Jurkat, Clone E6-1 (cell line): ENCODE results near the gene GADD45B.
"Not testable (repeated sequence)": the region's sequence is repeated elsewhere in the genome, so short reads cannot be mapped to it uniquely, and the experiment has no call there.

Experiments used
- DNase-seq: peaks from one replicate; pipeline ENCODE4 v3.0.0-alpha.2; 2011; ENCODE audit warnings: low read depth, low spot score
- H3K4me3 ChIP-seq: 2 replicates; pipeline ENCODE4 v1.5.1; 2011; ENCODE audit warnings: mild to moderate bottlenecking, low read length, control low read depth, moderate library complexity

GADD45B gene

DNA sequence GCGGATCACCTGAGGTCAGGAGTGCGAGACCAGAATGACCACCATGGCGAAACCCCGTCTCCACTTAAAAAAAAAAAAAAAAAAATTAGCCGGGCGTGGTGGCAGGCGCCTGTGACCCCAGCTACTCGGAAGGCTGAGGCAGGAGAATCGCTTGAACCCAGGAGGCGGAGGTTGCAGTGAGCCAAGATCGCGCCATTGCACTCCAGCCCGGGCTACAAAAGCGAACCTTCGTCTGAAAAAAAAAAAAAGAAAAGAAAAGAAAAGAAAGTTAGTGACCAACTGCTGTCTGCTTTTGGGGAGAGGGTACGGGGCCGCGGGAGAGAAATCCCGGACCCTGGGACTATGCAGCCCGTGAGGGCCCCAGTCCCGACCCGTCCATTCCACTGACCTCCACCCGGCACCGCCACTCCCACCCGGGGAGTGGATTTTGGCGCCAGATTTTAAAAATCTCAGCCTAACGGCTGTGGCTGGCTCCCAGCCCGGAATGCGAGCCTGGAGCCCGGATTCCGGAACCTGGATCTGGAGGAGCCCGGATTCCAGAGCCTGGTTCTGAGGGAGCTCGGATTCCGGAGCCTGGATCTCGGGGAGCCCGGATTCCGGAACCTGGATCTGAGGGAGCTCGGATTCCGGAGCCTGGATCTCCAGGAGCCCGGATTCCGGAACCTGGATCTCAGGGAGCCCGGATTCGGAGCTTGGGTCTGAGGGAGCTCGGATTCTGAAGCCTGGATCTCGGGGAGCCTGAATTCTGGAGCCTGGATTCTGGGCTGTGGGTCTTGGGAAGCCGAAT is 13.1 kb upstream of the GADD45B start:
- no peak overlapping the region for H3K4me3 ChIP-seq
- DNase-seq, result no peak

DNA sequence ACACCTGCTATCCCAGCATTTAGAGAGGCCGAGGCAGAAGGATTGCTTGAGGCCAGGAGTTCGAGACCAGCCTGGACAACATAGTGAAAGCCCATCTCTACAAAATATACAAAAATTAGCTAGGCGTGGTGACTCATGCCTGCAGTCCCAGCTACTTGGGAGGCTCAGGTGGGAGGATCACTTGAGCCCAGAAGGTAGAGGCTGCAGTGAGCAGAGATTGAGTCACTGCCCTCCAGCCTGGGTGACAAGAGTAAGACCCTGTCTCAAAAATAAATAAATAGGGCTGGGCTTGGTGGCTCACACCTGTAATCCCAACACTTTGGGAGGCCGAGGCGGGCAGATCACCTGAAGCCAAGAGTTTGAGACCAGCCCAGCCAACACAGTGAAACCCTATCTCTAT is 12.2 kb upstream of the GADD45B start:
- not testable (repeated sequence) for H3K4me3 ChIP-seq, DNase-seq

DNA sequence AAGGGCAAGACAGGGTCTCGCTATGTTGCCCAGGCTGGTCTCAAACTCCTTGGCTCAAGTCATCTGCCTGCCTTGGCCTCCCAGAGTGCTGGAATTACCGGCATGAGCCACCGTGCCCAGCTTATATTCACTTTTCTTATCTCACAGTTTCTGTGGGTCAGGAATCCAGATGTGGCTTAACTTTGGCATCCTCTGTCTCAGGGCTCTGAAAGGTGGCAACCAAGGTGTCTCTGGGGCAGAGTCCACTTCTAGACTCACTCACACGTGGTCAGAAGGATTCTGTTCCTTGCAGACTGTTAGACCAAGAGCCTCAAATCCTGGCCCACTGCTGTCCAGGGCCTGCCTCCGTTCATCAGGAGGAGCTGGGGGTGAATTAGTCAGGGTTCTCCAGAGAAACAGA is 11.5 kb upstream of the GADD45B start:
- H3K4me3 ChIP-seq, result no peak overlapping the region
- no peak for DNase-seq

DNA sequence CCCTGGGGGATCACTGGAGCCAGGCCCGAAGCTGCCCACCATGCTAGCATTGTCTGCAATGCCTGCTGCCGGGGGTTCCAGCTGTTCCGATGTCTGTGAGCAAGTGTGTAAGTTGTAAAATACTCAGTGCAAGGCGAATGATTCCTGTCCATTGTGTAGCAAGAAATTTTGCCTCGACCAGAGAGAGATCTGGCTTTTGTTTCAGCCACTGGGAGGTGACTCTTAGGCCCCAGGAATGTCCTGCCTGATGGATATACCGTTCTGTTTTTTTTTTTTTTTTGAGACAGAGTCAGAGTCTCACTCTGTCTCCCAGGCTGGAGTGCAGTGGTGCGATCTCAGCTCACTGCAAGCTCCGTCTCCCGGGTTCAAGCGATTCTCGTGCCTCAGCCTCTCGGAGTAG is 7.3 kb upstream of the GADD45B start:
- no peak overlapping the region for H3K4me3 ChIP-seq
- DNase-seq, result no peak

DNA sequence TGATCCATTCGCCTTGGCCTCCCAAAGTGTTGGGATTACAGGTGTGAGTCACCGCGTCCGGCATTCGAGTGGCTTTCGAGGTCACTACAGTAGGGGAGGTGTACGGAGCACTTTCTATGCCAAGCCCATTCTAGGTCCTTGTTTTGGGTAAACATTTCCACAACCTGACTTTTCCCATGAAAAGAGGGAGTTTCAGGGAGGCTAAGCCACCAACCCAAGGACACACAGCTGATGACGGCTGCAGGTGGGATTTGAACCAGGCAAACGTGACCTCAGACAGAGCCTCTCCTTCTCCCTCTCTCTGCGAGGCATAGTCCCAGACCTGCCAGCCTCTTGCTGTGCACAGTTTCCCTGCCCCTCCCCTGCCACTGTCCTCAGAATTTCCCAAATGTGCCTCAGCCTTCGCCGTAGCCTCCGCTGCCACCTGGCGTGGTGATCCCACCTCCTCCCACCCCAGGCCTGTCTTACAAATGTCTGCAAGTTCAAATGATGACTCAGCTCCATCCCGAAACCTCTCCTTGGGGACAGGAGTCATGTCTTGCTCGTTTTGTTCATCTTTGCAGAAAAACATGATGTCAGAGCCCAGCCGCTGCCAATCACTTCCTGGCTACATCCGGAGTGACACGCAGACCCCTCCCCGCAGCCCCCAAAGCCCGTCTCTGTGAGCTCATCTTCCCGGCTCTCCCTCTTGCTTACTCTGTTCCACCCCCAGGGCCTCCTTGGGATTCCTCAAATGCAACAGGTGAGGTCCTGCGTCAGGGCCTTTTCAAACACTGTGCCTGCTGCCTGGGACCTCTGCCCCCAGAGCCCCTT is 6.6 kb upstream of the GADD45B start:
- H3K4me3 ChIP-seq, result no peak overlapping the region
- DNase-seq, result no peak

DNA sequence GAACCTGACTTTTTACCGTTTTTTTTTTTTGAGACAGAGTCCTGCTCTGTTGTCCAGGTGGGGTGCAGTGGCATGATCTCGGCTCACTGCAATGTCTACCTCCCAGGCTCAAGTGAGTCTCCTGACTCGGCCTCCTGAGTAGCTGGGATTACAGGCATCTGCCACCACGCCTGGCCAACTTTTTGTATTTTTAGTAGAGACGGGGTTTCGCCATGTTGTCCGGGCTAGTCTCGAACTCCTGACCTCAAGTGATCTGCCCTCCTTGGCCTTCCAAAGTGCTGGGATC is 6.1 kb upstream of the GADD45B start:
- not testable (repeated sequence) for H3K4me3 ChIP-seq

DNA sequence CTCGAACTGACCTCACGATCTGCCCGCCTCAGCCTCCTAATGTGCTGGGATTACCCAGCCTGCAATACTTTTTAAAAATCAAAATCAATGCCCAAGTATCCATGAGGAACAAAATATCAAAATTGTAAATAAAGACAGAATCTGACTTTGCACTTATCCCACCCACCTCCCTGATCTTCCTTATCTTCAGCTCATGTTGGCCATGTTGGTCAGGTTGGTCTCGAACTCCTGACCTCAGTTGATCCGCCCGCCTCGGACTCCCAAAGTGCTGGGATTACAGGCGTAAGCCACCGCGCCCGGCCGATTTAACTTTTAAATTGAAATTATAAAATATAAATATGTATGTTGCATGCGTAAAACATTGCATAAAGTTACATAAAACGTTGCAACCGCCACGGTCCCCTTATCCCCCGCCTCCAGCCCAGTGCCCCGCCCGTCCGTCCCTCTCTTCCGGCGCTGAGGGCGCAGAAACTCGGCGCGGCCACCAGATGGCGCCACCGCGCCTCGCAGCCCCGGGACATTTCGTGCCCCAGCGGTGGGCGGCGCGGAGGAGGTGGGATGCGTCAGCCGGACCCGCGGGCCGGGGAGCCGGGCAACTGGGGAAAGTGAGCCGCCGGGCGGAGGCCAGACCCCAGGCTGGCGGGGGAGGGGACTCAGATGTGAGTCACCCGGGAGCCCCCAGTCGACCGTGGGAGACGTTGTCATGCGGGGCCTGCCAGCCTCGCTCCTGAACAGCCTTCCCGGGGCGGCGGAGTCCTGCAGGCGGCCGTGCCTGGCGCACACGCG is 1.5 kb upstream of the GADD45B start:
- peak; percentile 58 for DNase-seq
- peak overlapping the region; percentile 89 for H3K4me3 ChIP-seq

More for the DNA sequence above, 6.1 kb upstream of the GADD45B start:
- DNase-seq, result not testable (repeated sequence)

DNA sequence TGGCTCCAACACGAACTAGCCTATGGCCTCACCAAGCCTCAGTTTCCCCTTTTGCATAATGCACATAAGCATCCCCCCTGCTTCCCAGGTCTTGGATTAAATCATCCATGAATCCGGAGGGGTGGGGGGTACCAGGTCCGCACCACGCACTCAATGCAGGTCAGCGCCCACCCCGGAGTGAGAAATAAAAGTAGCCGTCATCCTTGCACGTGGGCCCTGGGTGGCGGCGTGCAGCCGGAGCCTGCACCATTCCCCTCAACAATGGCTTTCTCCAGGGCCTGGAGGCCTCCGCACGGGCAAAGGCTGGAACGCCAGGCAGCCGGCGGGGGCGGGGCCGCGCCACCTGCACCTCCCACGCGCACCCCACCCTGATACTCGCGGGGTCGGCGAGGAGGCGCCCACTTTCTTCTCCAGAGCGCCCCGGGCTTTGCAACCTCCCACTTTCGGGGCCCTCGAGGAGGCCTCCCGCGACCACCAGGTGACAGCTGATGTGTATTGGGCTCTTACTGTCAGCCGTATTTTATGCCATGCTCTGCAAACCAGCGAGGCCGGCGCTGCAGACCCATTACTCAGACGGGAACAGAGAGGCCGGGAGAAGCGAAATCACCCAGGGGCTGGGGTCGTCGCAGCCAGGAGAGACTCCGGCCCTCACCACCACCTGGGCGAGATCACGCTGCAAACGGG is 767 bp upstream of the GADD45B start:
- peak overlapping the region; percentile 89 for H3K4me3 ChIP-seq
- DNase-seq, result peak; percentile 60

DNA sequence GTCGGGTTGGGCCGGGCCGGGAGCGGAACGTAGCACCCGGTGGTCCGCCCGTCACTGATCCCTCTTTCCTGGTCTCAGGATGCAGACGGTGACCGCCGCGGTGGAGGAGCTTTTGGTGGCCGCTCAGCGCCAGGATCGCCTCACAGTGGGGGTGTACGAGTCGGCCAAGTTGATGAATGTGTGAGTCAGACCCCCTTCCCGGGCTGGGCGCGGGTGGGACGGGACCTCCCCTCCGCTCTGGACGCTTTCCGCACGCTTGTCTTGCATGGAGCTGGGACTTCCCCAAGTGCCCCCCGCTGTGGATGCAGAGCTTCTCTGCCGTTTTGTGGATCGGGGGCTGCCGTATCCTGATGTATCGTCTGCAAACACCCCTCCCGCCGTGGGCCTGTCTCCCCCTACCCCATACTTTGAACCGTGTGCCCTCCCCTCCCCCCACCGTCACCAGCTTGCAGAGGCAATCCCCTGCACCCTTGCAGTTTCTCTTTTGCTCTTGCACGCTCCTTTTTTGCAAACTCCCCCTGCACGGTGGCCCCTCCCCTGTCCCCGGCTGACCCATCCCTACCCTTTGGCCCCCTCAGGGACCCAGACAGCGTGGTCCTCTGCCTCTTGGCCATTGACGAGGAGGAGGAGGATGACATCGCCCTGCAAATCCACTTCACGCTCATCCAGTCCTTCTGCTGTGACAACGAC is 669 bp downstream of the GADD45B start:
- H3K4me3 ChIP-seq, result peak overlapping the region; percentile 89
- DNase-seq, result no peak

DNA sequence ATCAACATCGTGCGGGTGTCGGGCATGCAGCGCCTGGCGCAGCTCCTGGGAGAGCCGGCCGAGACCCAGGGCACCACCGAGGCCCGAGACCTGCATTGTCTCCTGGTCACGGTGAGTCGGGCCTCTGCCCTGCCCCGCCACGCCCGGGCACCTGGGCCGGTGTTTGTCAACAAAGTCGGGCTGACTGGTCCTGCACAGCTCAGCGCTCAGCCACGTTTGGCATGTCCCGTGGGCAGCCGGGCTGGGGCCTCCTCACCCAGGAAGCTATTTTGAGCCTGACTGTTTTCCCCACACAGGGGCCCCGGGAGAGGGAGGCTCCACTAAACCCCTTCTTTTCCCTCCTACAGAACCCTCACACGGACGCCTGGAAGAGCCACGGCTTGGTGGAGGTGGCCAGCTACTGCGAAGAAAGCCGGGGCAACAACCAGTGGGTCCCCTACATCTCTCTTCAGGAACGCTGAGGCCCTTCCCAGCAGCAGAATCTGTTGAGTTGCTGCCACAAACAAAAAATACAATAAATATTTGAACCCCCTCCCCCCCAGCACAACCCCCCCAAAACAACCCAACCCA is 1.3 kb downstream of the GADD45B start:
- DNase-seq, result no peak
- H3K4me3 ChIP-seq, result no peak overlapping the region

DNA sequence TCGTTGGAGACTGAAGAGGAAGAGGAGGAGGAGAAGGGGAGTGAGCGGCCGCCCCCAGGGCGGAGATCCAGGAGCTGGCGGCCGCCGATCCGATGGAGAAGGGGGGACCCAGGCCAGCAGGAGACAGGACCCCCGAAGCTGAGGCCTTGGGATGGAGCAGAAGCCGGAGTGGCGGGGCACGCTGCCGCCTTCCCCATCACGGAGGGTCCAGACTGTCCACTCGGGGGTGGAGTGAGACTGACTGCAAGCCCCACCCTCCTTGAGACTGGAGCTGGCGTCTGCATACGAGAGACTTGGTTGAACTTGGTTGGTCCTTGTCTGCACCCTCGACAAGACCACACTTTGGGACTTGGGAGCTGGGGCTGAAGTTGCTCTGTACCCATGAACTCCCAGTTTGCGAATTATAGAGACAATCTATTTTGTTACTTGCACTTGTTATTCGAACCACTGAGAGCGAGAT is 1.8 kb downstream of the GADD45B start:
- H3K4me3 ChIP-seq, result no peak overlapping the region
- no peak for DNase-seq

DNA sequence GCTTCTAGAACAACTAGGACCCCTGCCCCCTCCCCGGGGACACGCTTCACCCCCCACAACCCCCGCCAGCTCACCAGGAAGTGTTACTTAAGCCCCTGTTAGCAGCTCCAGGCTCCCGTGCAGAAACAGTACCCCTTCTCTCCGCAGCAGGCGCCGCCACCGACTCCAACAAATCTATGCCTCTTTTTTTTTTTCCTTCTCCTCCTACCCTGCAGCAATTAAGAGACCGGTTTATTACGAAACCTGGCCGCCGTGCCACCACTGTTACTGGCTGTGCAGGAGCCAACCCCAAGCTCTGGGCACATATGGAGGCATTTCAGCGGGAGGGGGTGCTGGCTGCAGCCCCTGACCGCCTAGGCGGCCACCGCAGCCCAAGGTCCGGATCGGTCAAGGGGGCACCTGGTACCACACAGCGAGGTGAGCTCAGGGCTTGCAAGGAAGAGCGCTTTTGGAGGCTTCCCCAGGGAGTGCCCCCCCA is 2.4 kb downstream of the GADD45B start:
- DNase-seq, result no peak
- H3K4me3 ChIP-seq, result no peak overlapping the region

DNA sequence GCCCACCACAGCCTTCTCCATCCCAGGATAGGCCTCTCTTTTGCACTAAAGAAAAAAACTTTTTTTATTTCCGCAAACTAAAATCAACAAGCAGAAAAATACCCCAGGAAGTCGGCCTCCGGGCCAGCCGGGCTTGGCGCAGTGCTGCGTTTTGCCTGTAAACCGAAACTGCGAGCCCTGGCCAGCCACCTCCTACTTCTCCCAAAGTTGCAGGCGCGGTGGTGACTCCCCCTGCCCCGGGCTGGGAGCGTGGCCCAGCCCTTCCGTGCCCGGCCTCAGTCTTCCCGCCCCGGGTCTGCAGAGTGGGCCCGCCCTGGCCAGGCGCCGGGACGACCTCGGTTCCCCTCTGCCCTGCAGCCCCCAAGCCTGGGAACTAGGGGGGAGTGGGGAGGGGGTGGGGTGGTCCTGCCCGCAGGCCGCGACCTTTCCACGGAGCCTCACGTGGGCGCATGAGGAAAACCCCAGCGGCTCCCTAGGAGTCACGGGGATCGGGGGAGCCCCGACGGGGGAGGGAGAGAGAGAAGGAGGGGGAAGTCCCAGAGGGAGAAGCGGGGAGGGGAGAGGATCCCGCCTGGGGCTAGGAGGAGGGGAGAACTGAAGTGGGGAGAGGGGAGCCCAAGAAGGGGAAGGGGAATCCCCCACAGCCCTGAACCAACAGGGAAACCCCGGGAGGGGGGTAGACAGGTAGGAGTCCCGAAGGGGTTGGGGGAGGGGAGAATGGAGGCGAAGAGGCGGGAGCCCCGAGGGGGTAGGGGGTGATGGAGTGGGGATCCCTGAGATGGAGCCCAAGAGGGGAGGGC is 3.0 kb downstream of the GADD45B start:
- no peak for DNase-seq
- no peak overlapping the region for H3K4me3 ChIP-seq

DNA sequence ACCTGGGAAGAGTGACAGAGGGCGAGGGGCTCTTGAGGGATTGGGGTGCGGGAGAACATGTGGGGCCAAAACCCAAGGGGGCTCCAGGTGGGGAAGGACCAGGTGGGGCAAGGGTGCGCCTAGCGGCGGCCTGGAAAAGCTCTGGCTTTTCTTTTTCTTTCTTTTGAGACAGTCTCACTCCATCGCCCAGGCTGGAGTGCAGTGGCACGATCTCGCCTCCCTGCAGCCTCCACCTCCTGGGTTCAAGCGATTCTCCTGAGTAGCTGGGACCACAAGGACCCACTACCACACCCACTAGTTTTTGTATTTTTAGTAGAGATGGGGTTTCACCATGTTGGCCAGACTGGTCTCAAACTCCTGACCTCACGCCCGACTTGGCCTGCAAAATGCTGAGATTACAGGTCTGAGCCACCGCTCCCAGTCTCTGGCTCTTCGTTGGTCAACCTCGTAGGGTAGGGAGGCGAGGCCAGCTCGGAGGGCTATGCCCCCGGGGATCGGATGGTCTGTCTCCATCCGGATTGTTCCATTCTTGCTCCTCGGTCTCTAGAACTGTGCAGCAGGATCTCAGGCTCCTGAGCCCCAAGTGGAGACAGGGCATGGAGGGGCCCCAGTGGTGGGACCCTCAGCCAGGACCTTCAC is 3.7 kb downstream of the GADD45B start:
- DNase-seq, result no peak
- no peak overlapping the region for H3K4me3 ChIP-seq

DNA sequence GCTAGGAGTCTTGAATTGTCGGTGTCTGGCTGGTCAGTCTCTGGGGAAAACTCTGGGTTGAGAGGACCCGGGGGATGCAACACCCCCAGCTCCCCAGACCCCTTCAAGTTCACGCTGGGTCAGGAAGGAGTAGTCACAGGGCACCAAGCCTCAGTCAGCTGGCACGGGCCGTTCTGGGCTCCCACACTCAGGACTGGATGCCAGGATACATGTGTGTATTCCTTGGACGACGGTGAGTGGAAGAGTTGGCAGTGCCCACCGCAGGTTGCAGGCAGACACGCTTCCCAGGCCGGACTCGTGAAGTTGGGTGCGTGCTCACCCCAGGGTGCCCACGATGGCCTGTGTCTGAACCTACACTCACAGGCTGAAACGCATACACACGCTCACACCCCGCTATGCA is 5.5 kb downstream of the GADD45B start:
- DNase-seq, result no peak
- H3K4me3 ChIP-seq, result no peak overlapping the region

DNA sequence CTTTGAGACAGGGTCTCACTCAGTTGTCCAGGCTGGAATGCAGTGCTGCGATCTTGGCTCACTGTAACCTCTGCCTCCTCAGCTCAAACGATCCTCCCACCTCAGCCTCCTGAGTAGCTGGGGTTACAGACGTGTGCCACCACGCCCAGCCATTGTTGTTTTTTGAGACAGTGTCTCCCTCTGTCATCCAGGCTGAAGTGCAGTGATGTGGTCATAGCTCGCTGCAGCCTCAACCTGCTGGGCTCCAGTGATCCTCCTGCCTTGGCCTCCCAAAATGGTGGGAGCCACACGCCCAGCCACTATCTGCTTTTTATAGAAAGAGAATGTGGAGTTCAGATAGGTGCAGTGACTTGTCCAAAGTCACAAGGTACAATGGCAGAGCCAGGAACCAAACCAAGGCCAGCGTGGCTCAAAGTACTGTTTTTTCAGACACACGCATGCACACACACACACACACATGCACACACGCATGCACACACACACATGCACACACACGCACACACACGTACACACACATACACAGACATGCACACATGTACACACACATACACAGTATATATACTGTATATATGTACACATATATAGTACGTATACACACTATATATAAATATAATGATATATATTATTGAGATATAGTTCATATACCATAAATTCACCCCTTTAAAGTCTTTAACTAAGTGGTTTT is 6.6 kb downstream of the GADD45B start:
- DNase-seq, result no peak
- H3K4me3 ChIP-seq, result no peak overlapping the region

DNA sequence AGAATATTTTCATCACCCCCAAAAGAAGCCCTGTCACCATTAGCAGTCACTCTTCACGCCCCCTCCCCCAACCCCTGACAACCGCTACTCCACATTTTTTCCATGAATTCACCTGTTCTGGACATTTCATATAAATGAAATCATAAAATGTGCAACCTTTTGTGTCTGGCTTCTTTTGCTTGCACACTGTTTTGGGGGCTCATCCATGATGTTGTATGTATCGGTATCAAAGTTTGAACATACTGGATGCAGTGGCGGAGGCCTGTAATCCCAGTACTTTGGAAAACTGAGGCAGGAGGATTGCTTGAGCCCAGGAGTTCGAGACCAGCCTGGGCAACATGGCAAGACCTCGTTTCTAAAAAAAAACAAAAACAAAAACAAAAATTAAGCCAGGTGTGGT is 7.2 kb downstream of the GADD45B start:
- no peak for DNase-seq
- no peak overlapping the region for H3K4me3 ChIP-seq
